ENCODE results near the gene GPR55. TPM values are rescaled to one million over a fixed set of nuclear protein-coding genes. Genes with fewer than 3 reads are reported as not detected.

GPR55 gene
- total RNA-seq, 1 donor, result under 0.01 TPM

DNA sequence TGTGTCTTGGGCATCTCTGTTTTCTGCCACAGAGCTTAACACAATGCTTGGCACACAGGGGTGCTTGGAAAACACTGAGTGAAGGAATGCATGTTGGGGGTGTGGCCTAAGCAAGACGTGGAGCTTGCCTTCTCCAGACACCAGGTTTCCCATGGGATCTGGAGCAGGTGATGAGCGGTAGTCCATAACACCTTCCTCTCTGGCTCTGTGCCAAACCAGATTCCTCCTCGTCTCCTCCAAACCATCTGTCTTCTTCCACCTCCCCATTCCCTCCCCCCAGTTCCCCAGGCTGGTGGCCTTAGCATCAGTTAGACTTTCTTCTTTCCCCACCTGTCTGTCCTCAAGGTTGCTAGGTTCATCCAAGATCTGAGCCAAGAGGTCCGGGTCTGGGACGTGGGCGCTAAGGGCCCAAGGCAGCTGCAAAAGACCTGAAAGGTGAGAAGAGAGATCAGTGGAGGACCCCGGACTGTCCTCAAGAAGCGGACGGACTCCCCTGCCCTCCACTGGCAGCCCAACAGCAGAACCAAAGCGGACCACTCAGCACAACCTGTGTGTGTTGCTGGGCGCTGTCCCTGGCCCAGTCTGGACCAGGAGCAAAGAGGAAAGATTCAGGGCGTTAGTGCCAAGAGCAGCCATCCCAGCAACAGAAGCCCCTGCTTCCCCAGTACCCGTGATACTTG is 61.5 kb downstream of the GPR55 start:
- DNase-seq (ENCODE audit: low read depth), result no peak
- TF ChIP-seq, protein P1, sequence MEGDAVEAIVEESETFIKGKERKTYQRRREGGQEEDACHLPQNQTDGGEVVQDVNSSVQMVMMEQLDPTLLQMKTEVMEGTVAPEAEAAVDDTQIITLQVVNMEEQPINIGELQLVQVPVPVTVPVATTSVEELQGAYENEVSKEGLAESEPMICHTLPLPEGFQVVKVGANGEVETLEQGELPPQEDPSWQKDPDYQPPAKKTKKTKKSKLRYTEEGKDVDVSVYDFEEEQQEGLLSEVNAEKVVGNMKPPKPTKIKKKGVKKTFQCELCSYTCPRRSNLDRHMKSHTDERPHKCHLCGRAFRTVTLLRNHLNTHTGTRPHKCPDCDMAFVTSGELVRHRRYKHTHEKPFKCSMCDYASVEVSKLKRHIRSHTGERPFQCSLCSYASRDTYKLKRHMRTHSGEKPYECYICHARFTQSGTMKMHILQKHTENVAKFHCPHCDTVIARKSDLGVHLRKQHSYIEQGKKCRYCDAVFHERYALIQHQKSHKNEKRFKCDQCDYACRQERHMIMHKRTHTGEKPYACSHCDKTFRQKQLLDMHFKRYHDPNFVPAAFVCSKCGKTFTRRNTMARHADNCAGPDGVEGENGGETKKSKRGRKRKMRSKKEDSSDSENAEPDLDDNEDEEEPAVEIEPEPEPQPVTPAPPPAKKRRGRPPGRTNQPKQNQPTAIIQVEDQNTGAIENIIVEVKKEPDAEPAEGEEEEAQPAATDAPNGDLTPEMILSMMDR (IDR thresholded peaks at IDR 0.05; ENCODE audit: insufficient read depth, low read length), result no peak
- no peak overlapping the region for H3K4me3 ChIP-seq (ENCODE audit: low read depth, low read length)

DNA sequence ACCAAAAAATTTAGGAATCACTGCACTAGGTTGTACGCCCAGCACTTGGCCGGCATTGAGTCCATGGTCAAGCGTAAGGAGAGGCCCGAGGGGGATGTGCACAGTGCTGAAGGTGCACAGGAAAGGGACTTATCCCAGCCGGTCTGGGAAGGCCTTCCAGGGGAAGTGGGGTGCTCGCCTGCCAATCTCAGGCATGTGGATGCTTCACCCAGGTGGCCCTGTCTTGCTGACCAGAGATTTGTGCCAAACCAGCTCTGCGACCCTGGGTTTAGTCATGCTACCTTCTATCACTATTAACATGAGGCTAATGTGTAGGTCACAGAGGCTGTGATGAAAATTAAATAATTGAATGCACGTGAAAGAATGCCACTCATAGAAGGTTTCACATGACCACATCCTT is 62.0 kb downstream of the GPR55 start:
- no peak overlapping the region for H3K4me3 ChIP-seq (ENCODE audit: low read depth, low read length)
- TF ChIP-seq, protein P1 (IDR thresholded peaks at IDR 0.05; ENCODE audit: insufficient read depth, low read length), result no peak
- no peak for DNase-seq (ENCODE audit: low read depth)

DNA sequence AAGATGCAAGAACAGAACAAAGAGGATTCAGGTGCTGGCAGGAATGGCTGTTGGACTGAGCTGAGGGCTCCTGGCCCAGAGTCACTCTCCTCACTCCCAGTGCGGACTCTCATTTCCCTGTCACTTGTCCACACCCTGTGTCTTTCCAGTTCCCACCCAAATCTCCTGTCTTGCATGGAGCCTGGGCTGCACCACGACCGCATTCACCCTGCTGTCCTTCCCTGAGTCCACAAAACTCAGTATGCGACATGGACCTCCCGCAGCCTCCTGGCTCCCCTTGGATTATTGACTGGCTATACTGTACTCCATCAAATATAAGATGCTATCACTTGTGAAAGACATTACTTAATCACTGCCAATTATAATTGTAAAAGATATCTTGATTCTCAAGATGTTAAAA is 62.8 kb downstream of the GPR55 start:
- TF ChIP-seq, protein P1 (IDR thresholded peaks at IDR 0.05; ENCODE audit: insufficient read depth, low read length), result no peak
- DNase-seq (ENCODE audit: low read depth), result no peak
- H3K4me3 ChIP-seq (ENCODE audit: low read depth, low read length), result no peak overlapping the region

DNA sequence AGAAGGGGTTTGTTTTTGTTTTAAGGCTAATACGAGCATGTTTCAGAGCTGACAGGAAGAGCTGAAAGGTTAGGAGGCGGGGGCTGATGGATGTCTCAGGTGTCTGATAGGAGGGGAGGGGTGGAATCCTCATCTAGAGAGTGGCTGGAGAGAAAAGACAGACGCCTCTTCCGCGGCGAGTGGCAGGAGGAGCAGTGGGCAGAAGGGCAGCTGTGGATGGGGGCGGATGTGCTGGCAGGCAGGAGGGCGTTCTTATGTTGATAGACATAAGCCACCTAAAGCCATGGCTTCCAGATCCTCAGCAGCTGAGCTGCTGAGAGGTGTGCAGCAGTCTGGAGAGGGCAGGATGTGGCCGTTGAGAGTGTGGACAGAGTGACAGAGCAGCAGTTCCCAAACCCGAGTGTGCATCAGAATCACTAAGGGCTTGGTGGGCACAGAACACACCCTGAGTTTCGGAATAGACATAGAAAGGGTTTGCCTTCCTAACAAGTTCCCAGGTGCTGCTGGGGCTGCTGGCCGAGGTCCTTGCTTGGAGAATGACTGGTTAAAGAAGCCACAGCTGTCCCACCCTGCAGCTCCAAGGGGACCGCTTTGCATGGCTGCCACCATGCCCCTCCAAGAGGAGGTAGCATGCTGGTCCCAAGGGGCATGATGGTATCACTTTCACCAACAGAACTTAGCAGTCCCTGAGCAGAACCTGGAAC is 63.3 kb downstream of the GPR55 start:
- DNase-seq (ENCODE audit: low read depth), result no peak
- TF ChIP-seq, protein P1 (IDR thresholded peaks at IDR 0.05; ENCODE audit: insufficient read depth, low read length), result no peak
- no peak overlapping the region for H3K4me3 ChIP-seq (ENCODE audit: low read depth, low read length)

Other genes with a start within 250 kb of the GPR55 start
- 61.3 and 68.5 TPM in 2 replicates for gene CAB39, start 212.4 kb downstream of the GPR55 start, total RNA-seq (ENCODE audit: low replicate concordance)
- 26.5 and 38.1 TPM in 2 replicates for gene ITM2C, start 60.3 kb downstream of the GPR55 start, total RNA-seq (ENCODE audit: low replicate concordance)
- gene SPATA3, start 70.9 kb upstream of the GPR55 start, total RNA-seq (ENCODE audit: low replicate concordance), result not detected in 2 replicates
- gene C2orf72, start 112.3 kb upstream of the GPR55 start, total RNA-seq (ENCODE audit: low replicate concordance), result not detected in 2 replicates
- gene PSMD1, start 131.6 kb upstream of the GPR55 start, total RNA-seq (ENCODE audit: low replicate concordance), result 127 and 146 TPM in 2 replicates
- gene HTR2B, start 199.8 kb upstream of the GPR55 start, total RNA-seq (ENCODE audit: low replicate concordance), result 17.4 and 33.0 TPM in 2 replicates